ENCODE data around the gene CD300E.
"Not testable (repeated sequence)": the region's sequence is repeated elsewhere in the genome, so short reads cannot be mapped to it uniquely, and the experiment has no call there.

Gene CD300E

GRCh38 chr17:74599023-74599399, 24.5 kb downstream of the CD300E start:
- DNase-seq (ENCODE audit: low read depth, low spot score): no peak

GRCh38 chr17:74598346-74599022, 25.1 kb downstream of the CD300E start:
- no peak for DNase-seq (ENCODE audit: low read depth, low spot score)

DNA sequence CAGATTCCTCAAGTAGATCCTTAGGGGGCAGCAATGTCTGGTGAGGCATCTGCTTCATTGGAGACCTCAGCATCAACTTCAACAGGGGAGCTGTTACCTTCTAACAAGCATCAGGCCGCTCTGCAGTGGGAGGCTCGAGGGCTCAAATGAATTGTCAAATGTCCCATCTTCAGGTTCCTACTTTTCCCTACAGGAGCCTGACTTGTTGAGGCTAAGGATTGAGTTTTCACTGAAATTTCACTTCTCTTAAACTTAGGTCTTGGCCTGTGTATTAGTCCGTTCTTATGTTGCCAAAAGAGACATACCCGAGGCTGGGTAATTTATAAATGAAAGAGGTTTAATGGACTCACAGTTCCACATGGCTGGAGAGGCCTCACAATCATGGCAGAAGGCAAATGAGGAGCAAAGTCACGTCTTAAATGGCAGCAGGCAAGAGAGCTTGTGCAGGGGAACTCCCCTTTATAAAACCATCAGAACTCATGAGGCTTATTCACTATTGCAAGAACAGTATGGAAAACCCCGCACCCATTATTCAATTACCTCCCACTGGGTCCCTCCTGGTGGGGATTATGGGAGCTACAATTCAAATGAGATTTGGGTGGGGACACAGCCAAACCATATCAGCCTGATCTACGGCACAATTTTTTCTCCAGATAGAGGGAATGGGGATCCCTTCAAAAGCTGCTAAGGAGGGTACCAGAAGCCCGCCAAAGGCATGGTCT, 26.3 kb downstream of the CD300E start:
- no peak for DNase-seq (ENCODE audit: low read depth, low spot score)

DNA sequence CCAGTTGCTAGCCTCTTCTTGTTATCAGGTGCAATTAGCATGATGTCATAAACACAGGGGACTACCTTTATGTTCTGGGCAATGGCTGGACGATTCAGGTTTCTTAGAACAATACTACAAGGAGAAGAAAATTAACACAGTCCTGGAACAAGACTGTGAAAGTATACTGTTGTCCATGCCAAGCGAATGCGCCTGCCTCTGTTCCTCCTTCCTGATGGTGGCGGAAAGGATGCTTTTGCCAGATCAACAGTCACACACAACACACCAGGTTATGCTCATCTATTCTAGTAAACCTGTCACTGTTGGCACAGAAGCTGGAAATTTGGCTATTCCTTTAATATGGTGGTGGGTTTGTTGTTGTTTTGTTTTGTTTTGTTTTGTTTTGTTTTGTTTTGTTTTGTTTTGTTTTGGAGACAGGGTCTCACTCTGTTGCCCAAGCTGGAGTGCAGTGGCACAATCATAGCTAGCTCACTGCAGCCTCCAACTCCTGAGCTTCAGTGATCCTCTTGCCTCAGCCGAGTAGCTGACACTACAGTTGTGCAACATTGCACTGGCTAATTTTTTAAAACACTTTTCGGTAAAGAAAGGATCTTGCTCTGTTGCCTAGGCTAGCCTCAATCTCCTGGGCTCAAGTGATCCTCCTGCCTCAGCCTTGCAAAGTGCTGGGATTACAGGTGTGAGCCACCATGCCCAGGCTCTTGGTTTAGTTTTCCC, 28.3 kb downstream of the CD300E start:
- DNase-seq (ENCODE audit: low read depth, low spot score): no peak

DNA sequence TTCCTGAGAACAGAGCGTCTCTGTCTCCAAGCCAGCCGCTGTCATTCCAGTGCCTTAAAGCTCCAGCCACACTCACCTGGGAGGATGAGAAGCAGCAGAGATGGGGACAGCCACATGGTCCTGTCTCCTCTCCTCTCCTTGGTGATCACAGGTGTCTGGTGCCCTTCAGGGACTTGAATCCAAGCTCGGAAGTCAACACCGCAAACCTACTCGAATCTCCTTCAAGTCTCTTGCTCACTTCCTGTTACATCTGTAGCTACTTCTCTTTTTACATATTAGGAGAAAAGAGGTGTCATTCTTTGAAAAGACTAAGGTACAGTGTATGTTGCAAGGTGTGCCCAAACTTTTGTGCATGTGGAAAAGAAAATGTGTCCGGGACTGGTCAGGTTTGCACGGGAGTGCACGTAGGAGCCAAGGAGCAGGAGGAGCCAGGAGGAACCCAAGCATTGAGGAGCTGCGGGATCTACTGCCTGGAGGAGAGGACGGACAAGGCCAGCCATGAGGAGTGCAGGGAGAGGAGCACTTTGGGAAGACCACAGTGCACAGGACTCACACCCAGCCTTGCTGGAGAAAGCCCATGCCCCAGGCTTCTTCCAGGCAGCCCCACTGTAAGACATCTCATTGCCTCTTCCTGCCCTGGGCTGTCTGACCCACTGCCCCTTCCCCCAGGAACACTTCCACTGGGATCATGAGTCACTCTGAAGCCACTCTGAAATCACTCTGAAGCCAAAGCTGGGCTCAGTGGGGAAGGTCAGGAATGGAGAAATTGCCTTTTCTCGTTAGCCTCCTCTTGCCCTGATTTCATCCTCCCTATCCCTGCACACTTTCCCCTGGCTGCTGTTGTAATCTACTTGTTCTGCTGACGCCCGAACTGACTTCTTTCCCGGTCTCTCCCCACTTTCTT, 31.2 kb downstream of the CD300E start, which contains the start of gene CD300LD:
TSS of gene CD300LD (minus strand) at position 197 of the 904 bp plus-strand sequence. CDS start at position 116, 81 bp downstream.
- DNase-seq (ENCODE audit: low read depth, low spot score): no peak

DNA sequence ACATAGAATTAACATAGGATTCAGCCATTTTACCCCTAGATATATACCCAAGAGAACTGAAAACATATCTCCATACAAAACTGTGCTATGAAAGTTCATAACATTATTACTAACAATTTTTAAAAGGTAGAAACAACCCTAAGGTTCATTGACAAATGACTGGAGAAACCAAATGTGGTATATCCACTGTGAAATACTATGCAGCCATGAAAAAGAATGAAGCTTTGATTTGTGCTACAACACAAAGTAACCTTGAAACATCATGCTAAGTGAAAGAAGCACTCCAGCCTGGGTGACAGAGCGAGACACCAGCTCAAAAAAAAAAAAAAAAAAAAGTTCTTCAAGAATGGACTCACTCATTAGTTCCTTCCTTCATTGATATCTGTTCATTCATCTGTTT, 32.0 kb downstream of the CD300E start:
- DNase-seq (ENCODE audit: low read depth, low spot score): no peak

GRCh38 chr17:74585711-74586110, 37.8 kb downstream of the CD300E start:
- DNase-seq (ENCODE audit: low read depth, low spot score): no peak

DNA sequence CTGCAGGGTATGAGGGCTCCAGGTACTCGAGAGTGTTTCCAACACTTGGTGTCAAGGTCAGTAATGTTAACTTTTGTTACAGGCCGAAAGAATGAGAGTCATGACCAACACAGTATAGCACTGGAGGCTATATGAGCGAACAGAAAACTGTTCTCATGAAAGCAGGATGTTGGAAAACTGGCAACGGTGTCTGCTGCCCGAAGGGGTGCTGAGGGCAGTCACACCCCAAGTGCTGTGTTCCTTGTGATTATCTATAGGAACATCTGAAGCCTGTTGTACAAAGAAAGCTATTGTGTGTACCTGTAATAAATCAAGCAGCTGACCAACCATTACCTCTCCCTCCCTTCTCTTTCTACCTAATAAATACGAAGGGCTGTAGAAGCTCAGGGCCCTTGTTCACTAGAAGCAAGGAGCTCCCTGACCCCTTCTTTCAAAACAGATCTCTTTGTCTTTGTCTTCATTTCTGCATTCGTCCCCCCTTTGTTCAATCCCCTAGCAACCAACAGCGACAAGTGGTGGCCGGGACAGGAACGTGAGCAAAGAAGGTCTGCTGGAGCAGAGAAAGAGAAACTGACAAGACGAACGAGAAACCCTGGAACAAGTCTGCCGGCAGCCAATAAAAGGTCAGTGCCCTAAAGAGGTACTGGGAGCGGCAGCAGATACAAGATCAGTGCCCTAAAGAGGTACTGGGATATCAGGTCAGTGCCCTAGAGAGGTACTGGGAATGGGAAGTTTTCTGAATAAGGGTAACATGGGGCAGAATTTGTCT, 39.1 kb downstream of the CD300E start:
- no peak for DNase-seq (ENCODE audit: low read depth, low spot score)

GRCh38 chr17:74582633-74583032, 40.9 kb downstream of the CD300E start:
- no peak for DNase-seq (ENCODE audit: low read depth, low spot score)

DNA sequence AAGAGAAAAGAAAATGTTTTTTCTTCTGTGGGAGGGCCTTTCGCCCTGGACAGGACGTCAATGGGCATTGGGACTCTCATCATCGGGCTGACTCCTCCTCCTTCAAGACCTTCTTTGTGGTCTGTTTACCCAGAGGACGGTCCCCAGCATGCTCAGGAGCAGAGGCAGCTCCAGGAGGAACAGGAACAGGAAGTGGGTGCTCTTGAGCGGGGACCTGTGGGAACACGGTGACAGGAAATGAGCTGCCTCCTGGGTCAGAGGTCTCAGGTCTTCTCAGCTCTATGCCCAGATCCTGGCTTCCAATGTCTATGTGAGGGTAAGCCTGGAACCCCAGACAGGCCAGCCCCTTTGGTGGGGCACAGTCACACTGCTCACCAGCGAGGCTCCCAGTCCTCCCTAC, 43.6 kb downstream of the CD300E start:
- DNase-seq (ENCODE audit: low read depth, low spot score): no peak

GRCh38 chr17:74578979-74579378, 44.6 kb downstream of the CD300E start:
- DNase-seq (ENCODE audit: low read depth, low spot score): no peak

GRCh38 chr17:74574489-74575142, 48.9 kb downstream of the CD300E start:
- no peak for DNase-seq (ENCODE audit: low read depth, low spot score)

DNA sequence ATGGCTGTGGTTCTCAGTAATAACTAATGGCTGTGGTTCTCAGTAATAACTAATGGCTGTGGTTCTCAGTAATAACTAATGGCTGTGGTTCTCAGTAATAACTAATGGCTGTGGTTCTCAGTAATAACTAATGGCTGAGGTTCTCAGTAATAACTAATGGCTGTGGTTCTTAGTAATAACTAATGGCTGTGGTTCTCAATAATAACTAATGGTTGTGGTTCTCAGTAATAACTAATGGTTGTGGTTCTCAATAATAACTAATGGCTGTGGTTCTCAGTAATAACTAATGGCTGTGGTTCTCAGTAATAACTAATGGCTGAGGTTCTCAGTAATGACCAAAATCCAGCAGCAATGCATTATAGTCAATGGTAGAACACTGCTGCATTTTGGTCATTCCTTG, 49.9 kb downstream of the CD300E start:
- DNase-seq (ENCODE audit: low read depth, low spot score): not testable (repeated sequence)

DNA sequence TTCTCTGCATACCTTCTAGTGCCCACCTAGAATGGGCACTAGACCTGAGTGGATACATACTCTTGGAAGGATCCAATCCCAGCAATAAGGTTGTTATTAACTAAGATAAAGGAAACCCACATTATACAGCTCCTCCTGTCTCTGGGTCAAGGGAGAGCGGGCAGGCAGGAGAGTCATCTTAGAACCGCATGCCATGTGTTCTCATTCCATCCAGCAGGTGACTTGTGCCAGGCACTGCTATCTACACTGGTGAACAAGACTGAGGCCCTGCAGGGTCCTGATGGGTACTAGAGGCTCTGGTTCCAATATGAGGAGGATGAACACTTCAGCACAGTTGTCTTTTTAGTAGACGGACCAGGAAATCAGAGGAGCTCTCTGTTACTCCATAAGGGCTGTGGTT, 50.4 kb downstream of the CD300E start:
- no peak for DNase-seq (ENCODE audit: low read depth, low spot score)

- DNase-seq (ENCODE audit: low read depth, low spot score): no peak
Measured at GRCh38 chr17:74571621-74572270, 51.8 kb downstream of the CD300E start.

DNA sequence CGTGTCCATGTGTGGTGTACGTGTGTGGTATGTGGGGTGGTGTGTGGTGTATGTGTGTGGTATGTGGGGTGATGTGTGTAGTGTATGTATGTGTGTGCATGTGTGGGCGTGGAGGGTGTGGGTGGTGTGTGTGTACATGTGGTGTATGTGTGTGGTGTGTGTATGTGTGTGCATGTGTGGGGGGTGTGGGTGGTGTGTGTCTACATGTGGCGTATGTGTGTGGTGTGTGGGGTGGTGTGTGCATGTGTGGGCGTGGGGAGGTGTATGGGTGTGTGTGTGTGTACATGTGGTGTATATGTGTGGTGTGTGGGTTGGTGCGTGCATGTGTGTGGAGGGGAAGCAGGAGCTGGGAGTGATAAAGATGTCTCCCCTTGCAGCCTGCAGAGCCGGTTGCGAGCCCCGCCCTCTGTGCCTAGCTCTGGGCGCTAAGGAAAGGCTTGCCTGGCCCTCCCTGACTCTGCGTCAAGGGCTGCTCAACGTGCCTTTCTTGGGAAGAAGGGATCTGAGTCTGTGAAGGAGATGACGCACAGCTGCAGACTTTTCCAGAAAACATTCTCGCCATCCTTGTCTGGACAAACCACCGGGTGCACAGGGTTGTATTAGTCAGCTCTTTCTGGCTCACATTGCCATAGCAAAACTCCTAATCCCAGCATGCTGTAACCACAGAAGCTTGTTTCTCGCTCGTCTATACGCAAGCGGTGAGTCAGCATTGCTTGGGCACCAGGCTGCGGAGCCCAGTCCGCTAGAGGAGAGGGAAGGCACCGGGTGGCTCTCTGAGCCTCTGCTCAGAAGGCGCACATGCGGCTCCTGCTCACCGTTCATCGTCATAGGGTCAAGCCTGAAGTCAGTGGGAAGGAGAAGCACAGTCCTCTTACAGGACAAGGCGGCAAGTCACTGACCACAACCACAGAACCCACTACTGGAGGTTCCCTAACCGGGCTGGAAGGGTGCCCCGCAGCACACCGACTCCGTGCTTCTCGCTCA, 54.2 kb downstream of the CD300E start:
- no peak for DNase-seq (ENCODE audit: low read depth, low spot score)

DNA sequence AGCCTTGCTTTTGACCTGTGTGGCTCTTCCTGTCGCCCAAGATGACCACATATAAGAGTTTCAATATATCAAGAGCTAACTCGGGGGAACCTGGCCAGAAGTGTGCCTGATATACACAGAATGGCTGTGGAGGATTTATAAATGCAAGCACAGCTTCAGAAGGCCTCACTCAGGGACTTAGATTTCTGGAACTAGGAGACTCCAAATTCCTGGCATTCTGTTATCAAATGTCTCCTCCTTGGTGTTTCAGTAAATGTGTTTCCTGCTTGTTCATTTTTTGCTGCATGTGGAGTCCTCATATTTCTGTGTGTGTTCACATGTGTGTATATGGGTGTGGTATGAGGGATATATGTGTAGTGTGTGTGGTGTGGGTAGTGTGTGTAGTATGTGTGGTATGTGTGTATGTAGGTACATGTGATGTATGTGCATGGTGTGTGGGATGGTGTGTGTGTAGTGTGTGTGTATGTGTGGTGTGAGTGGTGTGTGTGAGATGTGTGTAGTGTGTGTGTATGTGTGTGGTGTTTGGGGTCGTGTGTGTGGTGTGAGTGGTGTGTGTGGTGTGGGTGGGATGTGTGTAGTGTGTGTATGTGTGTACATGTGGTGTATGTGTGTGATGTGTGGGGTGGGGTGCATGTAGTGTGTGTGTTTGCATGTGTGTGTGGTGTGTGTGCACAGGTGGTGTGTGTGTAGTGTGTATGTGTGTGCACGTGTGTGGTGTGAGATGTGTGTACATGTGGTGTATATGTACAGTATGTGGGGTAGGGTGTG, 55.2 kb downstream of the CD300E start:
- DNase-seq (ENCODE audit: low read depth, low spot score): no peak

DNA sequence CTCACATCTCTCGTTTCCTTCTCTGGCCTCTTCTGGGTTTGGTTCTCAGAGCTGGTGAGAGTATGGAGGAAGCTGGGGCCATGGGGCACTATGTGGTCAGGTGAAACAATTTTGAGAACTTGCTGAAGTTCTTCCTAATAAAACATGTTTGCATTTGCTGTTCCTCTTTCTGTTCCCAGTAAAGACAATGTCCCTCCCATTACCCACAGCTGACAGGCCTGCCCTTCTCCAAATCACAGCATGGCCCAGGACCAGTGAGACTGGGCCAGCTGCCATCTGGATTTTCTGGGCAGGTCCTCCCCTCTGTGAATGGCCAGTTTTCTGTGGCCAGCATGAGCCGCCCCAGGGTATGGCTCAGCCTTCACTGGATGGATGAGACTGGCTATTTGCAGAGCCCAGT, 56.1 kb downstream of the CD300E start, which contains the start of gene CD300H:
TSS of gene CD300H (minus strand) at position 113 of the 400 bp plus-strand sequence.
- DNase-seq (ENCODE audit: low read depth, low spot score): no peak

Data from activated CD4-positive, CD25-positive, alpha-beta regulatory T cell treated with anti-CD3 and anti-CD28 coated beads, Interleukin-2, amount 50 U/mL, for 16 hours (primary cell).